Left renal cortex interstitium (tissue), 4 donors: ENCODE results near the gene VASN. TPM values are rescaled to one million over a fixed set of nuclear protein-coding genes. Genes with fewer than 3 reads are reported as not detected.

Source experiments
- DNase-seq, 4 donors: peaks; one replicate each; pipeline ENCODE4 v3.0.0-alpha.2; 2013; ENCODE audit warnings: low read depth in 4 of 4, low spot score in 2 of 4, missing footprints in 1 of 4
- polyA plus RNA-seq, 4 donors: library from polyadenylated mRNA; unstranded; fragments of 120-200 nt; gene quantifications; one replicate each; pipeline ENCODE4 v1.2.1, GENCODE V29; 2013; ENCODE audit not compliant: insufficient read length in 4 of 4

Gene VASN
- polyA plus RNA-seq, 4 donors = 33.7 to 76.0 (median 60.9) TPM

- DNase-seq = peak in 2 of 4 donors; percentile 64 to 83
Measured at GRCh38 chr16:4416200-4417032, 44.8 kb downstream of the VASN start, which contains the start of gene CORO7. Gene CORO7, minus strand, starts transcription at chr16:4416596. Its CDS starts 78 bp downstream, at chr16:4416518.

GRCh38 chr16:4419402-4419959 is 47.8 kb downstream of the VASN start:
- DNase-seq = no peak

- DNase-seq = no peak
Measured at GRCh38 chr16:4420505-4421105, 49.0 kb downstream of the VASN start.

- DNase-seq = peak; percentile 88 to 98 (median 92)
Measured at GRCh38 chr16:4425378-4426020, 53.9 kb downstream of the VASN start, which contains the start of gene DNAJA3. Gene DNAJA3, plus strand, starts transcription at chr16:4425868. Its CDS starts 14 bp downstream, at chr16:4425882.

- no peak for DNase-seq
Measured at GRCh38 chr16:4426021-4426684, 54.5 kb downstream of the VASN start.

GRCh38 chr16:4426722-4427372 is 55.2 kb downstream of the VASN start:
- DNase-seq = no peak

GRCh38 chr16:4428500-4428899 is 56.9 kb downstream of the VASN start:
- DNase-seq = no peak

GRCh38 chr16:4431023-4431422 is 59.4 kb downstream of the VASN start:
- DNase-seq = no peak

Other genes starting within 250 kb of the VASN start
- 1 to 10 TPM in 3 of 4 donors, under 1 TPM in 1; 0.88 to 1.6 (median 1.1) TPM for gene SRL, start 129.8 kb upstream of the VASN start, polyA plus RNA-seq
- gene TFAP4, start 98.8 kb upstream of the VASN start, polyA plus RNA-seq = 10 to 100 TPM; 18.3 to 25.8 (median 23.3) TPM
- 10 to 100 TPM; 32.5 to 59.1 (median 48.3) TPM for gene GLIS2, start 55.8 kb upstream of the VASN start, polyA plus RNA-seq
- gene PAM16, start 20.5 kb upstream of the VASN start, polyA plus RNA-seq = 10 to 100 TPM; 16.7 to 34.2 (median 30.6) TPM
- 10 to 100 TPM; 14.1 to 24.9 (median 21.6) TPM for gene CORO7, start 44.7 kb downstream of the VASN start, polyA plus RNA-seq
- gene DNAJA3, start 54.0 kb downstream of the VASN start, polyA plus RNA-seq = 10 to 100 TPM; 36.4 to 47.8 (median 40.1) TPM
- gene NMRAL1, start 102.8 kb downstream of the VASN start, polyA plus RNA-seq = 10 to 100 TPM; 37.7 to 50.6 (median 44.1) TPM
- 10 to 100 TPM; 48.9 to 56.0 (median 53.3) TPM for gene HMOX2, start 104.5 kb downstream of the VASN start, polyA plus RNA-seq
- gene CDIP1, start 166.9 kb downstream of the VASN start, polyA plus RNA-seq = 10 to 100 TPM; 28.0 to 30.7 (median 30.6) TPM
- under 1 TPM; 0.23 to 0.43 (median 0.31) TPM for gene C16orf96, start 184.5 kb downstream of the VASN start, polyA plus RNA-seq
- 10 to 100 TPM in 3 of 4 donors, 1 to 10 TPM in 1; 10.0 to 30.7 (median 23.6) TPM for gene UBALD1, start 243.0 kb downstream of the VASN start, polyA plus RNA-seq